Breast epithelium (tissue), 3 donors: ENCODE data around the gene RBM7.

Source experiments
- CTCF ChIP-seq, 3 donors: fragments of 450-650 bp; IDR thresholded peaks; one replicate each; pipeline ENCODE4 v1.5.1; 2016 to 2017; ENCODE audit warnings: antibody characterized with exemption in 3 of 3, mild to moderate bottlenecking in 3 of 3, moderate library complexity in 3 of 3
- POLR2AphosphoS5 ChIP-seq, 3 donors: sonication (generic); formaldehyde crosslinking; IDR thresholded peaks; one replicate each; pipeline ENCODE4 v1.6.1; 2017; ENCODE audit warnings: antibody characterized with exemption in 3 of 3

DNA sequence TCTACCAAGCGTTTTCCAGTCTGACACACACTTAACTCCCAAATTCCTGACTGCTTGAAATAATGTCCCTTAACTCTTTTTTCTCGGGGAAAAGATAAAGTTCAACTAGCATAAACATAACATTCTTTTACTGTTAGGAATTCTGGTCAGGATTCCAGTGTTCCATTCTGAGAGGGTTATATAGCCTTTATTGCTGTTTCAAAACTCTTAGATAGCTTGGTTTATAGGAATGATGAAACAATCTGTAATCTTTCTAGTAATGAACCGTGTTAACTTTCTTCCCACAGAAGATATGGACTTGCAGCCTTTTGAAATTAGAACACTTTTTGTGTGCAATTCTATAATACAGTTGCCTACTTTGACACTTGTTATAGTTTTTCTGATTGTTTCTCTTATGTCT lies 47.4 kb downstream of the RBM7 start:
- TF ChIP-seq POLR2AphosphoS5 (IDR thresholded peaks at IDR 0.05) (no peak), CTCF (IDR thresholded peaks at IDR 0.05) (no peak)
